ENCODE measurements around the gene MLYCD. TPM values are rescaled to one million over a fixed set of nuclear protein-coding genes. Genes with fewer than 3 reads are reported as not detected.

Gene MLYCD
- 6.9 to 7.4 TPM (median 7.4 TPM) in 3 replicates for total RNA-seq

DNA sequence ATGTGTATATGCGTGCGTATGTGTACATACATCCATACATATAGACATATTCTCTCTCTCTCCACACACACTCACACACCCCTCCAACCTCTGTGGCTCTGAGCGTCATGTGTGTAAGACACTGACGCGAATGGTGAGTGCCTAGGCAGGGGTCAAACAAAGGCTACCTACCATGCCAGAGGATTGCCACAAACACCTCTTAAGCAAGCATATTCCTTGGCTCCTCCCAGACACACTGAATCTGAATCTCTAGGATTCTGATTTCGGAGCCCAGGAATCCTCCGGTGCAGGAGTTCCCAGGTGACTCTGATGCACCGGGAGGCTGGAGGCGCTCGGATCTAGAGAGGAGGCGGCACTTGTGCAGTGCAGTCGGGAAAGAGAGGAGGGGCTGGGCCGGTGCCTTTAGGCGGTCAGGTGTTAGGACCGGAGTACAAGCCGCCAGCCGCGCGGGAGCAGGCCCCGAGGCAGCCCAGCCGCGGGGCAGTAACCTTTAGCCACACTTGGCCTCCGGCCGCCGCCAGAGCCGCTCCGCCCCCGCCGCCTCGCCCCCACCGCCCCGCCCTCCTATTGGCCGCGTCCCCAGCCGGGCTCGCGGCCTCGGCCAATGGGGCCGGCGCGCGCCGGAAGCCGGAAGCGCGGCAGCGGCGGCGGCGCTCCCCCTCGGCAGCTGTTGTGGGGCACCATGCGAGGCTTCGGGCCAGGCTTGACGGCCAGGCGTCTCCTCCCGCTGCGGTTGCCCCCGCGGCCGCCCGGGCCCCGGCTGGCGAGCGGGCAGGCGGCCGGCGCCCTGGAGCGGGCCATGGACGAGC is at the start of gene MLYCD:
Gene MLYCD (plus strand): TSS at position 653 of the 809 bp plus-strand sequence. CDS start 30 bp downstream, at position 683.
- DNase-seq (ENCODE audit: low spot score in 2 of 2, unreplicated experiment in 2 of 2): peak; percentile 66 to 75
- peaks cover 17% of the 10 kb centered on the region for H3K4me1 Mint-ChIP-seq
- H3K9me3 Mint-ChIP-seq: no peaks in the 10 kb centered on the region
- no peaks in the 10 kb centered on the region for H3K36me3 Mint-ChIP-seq
- peak within 1 kb of the TSS; percentile 79 for H3K27ac Mint-ChIP-seq
- peaks cover 8% of the 10 kb centered on the region for H3K27me3 Mint-ChIP-seq (ENCODE audit: low read depth)
- peak within 1 kb of the TSS; percentile 83 for H3K4me3 Mint-ChIP-seq
- TF ChIP-seq, protein P1, sequence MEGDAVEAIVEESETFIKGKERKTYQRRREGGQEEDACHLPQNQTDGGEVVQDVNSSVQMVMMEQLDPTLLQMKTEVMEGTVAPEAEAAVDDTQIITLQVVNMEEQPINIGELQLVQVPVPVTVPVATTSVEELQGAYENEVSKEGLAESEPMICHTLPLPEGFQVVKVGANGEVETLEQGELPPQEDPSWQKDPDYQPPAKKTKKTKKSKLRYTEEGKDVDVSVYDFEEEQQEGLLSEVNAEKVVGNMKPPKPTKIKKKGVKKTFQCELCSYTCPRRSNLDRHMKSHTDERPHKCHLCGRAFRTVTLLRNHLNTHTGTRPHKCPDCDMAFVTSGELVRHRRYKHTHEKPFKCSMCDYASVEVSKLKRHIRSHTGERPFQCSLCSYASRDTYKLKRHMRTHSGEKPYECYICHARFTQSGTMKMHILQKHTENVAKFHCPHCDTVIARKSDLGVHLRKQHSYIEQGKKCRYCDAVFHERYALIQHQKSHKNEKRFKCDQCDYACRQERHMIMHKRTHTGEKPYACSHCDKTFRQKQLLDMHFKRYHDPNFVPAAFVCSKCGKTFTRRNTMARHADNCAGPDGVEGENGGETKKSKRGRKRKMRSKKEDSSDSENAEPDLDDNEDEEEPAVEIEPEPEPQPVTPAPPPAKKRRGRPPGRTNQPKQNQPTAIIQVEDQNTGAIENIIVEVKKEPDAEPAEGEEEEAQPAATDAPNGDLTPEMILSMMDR (IDR thresholded peaks at IDR 0.05; ENCODE audit: unreplicated experiment): no peak

DNA sequence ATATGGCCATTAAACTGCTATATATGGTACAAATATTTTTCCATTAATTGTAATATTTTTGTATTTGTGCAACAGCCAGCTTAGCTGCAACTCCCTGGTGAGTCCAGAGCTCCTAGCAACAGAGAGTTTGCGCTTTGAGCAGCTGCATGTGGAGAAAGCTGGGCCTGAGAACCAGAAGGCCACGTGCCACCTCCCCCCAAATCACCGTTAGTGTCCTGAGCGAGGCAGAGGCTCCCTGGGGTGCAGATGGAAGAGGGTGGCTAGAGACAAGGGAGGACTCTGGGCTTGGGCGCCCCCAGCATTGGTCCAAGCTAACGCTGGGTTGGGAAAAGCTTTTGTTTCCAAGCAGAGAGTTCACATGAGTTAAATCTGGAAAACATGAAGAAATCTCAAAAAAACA is 49.5 kb upstream of the MLYCD start:
- Mint-ChIP-seq H3K4me3 (no peak overlapping the region), H3K27me3 (ENCODE audit: low read depth) (peaks cover under 1% of the 10 kb centered on the region), H3K36me3 (no peaks in the 10 kb centered on the region), H3K4me1 (peaks cover 6% of the 10 kb centered on the region), H3K9me3 (no peaks in the 10 kb centered on the region), H3K27ac (no peak overlapping the region)
- no peak for DNase-seq (ENCODE audit: low spot score in 2 of 2, unreplicated experiment in 2 of 2)
- TF ChIP-seq, protein P1 (IDR thresholded peaks at IDR 0.05; ENCODE audit: unreplicated experiment): no peak

DNA sequence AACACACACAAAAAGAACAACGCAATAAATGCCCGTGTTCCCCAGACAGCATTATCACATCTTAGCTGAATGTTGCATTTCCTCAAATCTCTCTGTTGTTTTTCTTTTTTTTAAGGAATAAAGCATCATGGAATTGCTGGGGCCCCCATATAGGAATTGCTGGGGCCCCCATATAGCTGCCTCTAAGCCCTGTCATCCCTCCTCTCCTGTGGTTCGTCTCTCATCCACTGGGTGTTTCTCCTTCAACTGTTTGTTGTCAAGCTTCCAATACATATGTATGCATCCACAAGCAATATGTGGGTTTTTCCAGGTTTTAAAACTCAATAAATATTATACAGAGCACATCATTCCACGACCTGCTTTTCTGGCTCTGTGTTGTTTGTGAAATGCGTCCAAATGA is 48.0 kb upstream of the MLYCD start:
- no peak overlapping the region for H3K4me3 Mint-ChIP-seq
- H3K4me1 Mint-ChIP-seq: peaks cover 6% of the 10 kb centered on the region
- no peak for DNase-seq (ENCODE audit: low spot score in 2 of 2, unreplicated experiment in 2 of 2)
- TF ChIP-seq, protein P1 (IDR thresholded peaks at IDR 0.05; ENCODE audit: unreplicated experiment): no peak
- H3K9me3 Mint-ChIP-seq: no peaks in the 10 kb centered on the region
- peaks cover 2% of the 10 kb centered on the region for H3K27me3 Mint-ChIP-seq (ENCODE audit: low read depth)
- H3K27ac Mint-ChIP-seq: no peak overlapping the region
- no peaks in the 10 kb centered on the region for H3K36me3 Mint-ChIP-seq

DNA sequence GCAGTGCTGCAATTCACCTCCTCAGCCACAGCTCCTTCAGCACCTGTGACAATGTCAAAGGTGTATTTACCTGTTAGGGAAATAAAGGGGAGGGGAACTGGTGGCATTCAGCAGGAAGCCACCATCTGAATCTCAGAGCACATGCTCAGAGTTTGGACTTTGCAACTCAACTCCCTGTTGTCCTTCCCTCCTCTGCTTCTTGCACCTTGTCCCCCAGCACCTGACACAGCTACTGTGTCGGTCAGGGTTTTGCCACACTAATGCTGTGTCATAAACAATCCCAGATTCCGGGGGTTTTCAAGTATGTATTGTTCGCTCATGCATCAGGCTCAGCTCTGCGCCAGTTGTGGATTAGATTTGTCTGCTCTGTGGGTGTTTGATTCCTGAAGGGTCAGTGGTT is 47.4 kb upstream of the MLYCD start:
- Mint-ChIP-seq H3K4me1 (peaks cover 6% of the 10 kb centered on the region), H3K4me3 (no peak overlapping the region), H3K9me3 (no peaks in the 10 kb centered on the region), H3K27me3 (ENCODE audit: low read depth) (peaks cover 2% of the 10 kb centered on the region), H3K36me3 (no peaks in the 10 kb centered on the region), H3K27ac (no peak overlapping the region)
- no peak for DNase-seq (ENCODE audit: low spot score in 2 of 2, unreplicated experiment in 2 of 2)
- TF ChIP-seq, protein P1 (IDR thresholded peaks at IDR 0.05; ENCODE audit: unreplicated experiment): no peak

DNA sequence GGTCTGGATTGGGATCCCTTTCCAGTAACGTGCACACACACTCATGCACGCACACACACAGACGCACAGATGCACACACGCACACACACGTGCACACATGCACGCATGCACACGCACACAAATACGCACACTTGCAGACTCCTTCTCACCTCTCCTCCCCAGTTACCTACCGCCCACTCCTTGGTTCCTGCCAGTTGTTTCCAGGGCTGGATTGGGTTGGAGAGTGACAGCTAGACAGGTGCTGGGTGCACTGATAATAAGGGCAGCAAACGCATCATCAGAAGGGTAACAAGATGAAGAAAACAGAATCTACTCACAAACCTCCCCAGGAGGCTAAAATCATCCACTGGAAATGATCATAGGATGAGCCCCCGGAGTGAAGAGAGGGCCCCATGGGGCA is 46.1 kb upstream of the MLYCD start:
- TF ChIP-seq, protein P1 (IDR thresholded peaks at IDR 0.05; ENCODE audit: unreplicated experiment): no peak
- peaks cover 4% of the 10 kb centered on the region for H3K4me1 Mint-ChIP-seq
- H3K9me3 Mint-ChIP-seq: no peaks in the 10 kb centered on the region
- H3K27ac Mint-ChIP-seq: no peak overlapping the region
- DNase-seq (ENCODE audit: low spot score in 2 of 2, unreplicated experiment in 2 of 2): no peak
- peaks cover 2% of the 10 kb centered on the region for H3K27me3 Mint-ChIP-seq (ENCODE audit: low read depth)
- no peaks in the 10 kb centered on the region for H3K36me3 Mint-ChIP-seq
- H3K4me3 Mint-ChIP-seq: no peak overlapping the region

Measured in mesothelial cell of epicardium (in vitro differentiated cells).